ENCODE results near the gene PCDHA5.

GRCh38 chr5:140791089-140791488 is 30.3 kb upstream of the PCDHA5 start:
- no peak for TF ChIP-seq CTCF (IDR thresholded peaks at IDR 0.05)
- no peak for TF ChIP-seq POLR2AphosphoS5 (IDR thresholded peaks at IDR 0.05)
- TF ChIP-seq POLR2A (IDR thresholded peaks at IDR 0.05): no peak

Data from breast epithelium (tissue), 3 donors.